ENCODE measurements around the gene ADAM12.

The ADAM12 gene

DNA sequence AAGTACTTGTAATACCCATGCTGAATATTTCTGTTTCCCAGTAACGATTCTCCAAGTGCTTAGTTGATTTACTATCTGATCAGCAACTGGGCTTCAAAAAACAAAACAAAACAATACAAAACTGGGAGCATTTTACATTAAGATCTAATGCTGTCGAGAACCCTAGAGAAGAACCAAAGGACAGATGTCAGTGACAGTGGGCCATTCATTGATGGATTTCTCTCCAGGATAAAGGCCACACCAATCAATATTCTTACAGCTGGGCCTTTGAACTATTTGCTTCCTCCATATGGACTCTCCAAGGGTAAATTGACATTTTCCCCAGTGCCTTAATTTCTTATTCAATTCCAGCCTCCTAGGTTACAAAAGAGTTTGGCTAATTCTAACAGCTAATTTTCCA is 217.5 kb downstream of the ADAM12 start:
- FAIRE-seq = no peak

DNA sequence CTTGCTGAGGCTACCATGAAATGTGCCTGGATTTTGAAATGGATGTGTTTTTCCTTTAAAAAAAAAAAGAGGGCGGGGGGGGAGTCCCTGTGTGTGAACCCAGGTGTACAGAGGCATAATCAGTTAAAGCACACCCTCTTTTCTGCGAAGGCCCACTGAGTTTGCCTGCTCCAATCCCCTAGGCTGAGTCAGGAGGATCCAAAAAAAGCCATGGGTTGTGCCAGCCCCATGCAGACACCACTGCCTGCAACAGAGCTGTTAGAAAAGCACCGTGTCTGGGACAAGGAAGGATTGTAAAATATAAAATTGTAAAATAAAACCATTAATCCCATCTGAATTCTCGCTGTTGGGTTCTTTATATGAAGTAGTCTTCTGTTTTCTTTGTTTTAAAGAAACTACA is 217.9 kb downstream of the ADAM12 start:
- FAIRE-seq = no peak

DNA sequence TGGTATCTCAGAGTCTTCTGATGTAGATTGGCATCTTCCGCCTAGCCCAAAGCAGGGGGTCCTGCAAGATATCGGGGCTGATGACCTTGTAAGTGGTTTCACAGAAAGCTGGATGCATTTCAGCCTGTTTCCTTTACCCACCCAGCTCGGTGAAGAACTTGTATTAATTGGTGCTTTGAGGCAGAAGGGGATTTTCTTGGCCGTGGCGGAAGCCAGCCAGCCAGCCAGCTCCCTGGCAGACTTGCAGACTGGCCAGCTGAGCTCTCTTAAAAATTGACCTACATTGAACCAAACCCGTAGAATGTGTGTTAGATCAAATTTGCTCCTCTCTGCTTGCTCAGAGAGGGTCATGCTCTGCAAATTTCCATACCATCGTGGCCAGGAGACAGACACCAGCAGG is 218.4 kb downstream of the ADAM12 start:
- no peak for FAIRE-seq

DNA sequence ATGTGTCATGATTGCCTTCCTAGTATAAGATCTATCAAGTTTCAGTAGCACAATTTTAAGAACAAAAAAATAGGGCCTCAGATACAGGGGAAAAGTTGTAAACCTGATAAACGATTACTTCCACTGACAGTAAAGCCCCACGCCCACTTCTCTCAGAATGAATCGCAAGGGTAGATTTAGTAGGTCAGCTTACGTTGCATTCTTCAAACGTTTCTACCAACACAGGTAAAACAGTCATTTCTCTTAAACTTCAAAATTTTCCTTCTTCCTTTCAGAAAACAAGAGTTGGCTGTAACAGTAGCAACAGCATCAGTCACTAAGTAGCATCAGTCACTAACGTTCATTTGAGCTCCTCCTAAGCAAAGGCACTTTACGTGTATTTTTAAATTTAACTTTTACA is 221.5 kb downstream of the ADAM12 start:
- FAIRE-seq = no peak

DNA sequence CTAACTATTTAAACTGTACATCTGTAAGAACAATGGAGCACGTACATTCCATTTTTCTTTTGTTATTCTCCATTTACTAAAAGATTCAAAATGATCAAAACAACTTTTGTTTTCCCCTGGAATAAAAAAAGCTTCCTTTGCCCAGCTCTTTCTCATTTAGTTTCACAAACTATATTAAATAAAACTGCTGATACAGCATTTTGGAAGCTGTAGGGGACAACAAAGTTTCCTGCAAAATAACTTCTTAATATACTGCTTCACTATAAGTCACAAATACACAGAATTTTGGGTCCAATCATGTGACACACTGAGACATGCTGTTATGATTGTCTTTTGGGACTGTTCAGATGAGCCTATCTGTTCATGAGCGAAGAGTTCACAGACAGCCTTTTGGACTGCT is 222.4 kb downstream of the ADAM12 start:
- FAIRE-seq = no peak

DNA sequence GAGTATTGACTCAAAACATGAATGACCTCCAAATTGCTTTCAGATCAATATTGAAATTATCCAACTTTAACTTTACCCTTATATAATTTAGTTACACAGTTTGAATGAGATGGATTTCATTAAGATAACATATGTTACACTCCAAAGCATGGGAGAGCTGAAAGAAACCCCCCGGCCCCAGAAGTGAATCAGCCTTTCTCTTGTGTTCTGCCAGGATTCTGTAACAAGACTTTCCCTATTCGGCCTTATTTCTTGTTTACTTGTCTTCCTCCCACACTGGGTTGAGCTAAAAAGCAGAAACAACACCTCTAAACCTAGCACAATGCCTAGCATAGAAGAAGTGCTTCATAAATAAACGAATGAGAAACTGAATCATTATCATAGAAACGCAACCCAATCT is 224.8 kb downstream of the ADAM12 start:
- no peak for FAIRE-seq

DNA sequence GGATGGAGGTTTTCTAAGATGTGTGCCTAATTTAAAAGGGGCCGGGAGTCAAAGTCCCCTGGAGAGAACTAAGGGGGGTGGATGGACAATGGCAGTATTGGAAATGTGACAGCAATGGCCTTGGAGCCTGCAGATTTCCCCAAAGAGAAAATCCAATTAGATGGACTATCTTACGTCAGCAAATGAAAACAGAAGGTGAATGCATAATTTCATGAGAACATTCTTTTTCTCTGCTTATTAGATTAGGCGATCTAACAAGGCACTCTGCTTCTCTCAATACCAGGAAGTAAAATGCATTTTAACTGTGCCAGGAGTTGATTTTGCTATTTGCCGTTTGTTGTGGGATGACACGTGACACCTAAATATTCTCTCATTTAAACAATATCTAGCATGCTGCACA is 226.6 kb downstream of the ADAM12 start:
- no peak for FAIRE-seq

DNA sequence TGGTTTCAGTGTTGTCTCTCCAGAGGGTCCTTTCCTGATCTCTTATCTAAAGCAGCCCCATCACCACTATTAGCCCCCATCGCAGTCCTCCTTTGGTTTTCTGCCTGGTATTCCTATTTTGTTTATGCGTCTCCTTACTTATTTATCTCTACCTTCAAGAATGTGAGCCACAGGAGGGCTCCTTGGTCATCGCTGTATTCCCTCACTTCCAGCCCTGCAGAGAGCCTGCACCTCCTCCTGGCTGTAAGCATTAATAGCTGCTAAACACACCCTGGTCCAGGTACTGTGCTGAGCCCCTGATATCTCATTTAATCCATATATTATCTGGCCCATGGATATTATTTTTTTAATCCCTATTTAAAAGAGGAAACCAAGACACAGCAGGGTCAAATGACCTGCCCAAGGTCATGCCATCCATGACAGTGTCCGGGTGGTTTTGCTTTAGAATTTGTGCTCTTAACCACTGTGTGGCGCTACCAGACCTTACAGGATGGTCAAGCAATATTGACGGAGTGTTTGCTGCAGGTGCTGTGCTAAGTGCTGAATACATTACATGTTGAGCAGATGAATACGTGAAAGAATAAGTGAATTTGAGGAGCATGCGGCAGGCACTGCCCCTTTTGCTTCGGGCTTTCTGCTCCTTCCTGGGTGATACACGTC is 227.2 kb downstream of the ADAM12 start:
- FAIRE-seq = no peak

DNA sequence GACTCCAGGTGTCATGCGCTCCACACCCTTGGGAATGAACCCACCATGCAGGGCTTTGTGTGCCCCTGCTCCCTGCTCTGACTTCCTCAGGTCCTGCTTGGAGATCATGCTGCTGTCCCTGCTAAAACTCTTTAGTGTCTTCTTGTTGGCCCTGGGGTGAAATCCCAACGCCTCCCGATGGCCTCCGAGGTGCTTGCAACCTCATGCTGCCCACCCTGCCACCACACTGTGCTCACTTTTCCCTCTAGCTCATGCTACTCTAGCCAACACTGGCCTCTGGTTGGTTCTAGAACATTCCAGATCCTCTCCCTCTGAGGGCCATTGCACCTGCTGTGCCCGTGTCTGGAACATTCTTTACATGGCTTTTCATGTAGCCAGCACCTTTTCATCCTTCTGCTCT is 227.7 kb downstream of the ADAM12 start:
- FAIRE-seq = no peak

DNA sequence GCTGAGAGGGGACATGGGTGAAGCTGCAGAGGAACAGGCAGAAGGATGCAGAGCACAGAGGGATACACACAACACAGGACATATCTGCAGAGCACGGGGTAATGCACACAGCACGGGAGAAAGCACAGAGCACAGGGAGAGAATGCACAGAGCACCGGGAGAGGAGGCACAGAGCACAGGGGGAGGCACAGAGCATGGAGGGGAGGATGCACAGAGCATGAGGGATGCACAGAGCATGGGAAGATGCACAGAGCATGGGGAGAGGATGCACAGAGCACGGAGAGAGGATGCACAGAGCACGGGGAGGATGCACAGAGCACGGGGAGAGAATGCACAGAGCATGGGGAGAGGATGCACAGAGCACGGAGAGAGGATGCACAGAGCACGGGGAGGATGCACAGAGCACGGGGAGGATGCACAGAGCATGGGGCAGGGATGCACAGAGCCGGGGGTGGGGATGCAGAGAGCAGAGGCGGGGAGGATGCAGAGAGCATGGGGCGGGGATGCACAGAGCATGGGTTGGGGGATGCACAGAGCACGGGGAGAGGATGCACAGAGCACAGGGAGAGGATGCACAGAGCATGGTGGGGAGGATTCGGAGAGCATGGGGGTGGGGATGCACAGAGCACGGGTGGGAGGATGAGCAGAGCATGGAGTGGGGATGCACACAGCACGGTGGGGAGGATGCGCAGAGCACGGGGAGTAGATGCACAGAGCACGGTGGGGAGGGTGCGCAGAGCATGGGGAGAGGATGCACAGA is 230.0 kb downstream of the ADAM12 start:
- FAIRE-seq = no peak

DNA sequence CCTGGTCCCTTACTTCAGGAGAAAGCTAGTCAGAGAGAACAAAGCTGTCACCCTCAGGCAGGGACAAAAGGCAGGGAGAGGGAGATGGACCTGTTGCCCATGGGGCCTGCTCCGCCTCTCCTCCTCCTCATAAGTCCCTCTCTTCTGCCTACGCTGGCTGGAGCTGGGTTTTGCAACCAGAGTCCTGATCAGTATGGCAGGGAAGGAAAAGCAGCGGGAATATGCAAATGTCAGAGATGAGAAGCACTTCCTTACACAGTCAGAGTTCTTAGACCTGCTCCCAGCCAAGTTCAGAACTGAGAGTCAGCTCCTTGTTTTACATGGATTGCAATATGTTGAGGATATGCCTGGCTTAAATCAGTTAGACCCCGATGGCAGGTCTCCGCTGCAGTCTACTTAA is 231.1 kb downstream of the ADAM12 start:
- no peak for FAIRE-seq

DNA sequence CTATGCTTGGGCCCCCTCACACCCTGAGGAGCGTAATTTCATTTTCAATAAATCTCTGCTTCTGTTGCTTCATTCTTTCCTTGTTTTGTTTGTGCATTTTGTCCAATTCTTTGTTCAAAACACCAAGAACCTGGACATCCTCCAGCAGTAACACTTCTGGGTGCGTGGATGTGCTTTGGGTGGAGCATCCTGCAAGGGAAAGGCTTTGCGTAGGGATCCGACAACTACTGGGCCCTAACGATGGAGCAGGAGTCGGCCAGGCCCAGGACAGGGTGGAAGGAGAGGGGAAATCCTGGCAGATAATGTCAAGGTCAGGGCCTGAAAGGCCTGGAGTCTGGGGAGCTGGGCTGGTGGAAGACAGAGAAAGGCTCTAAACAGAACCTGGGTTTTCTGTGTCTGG is 231.8 kb downstream of the ADAM12 start:
- FAIRE-seq = no peak

DNA sequence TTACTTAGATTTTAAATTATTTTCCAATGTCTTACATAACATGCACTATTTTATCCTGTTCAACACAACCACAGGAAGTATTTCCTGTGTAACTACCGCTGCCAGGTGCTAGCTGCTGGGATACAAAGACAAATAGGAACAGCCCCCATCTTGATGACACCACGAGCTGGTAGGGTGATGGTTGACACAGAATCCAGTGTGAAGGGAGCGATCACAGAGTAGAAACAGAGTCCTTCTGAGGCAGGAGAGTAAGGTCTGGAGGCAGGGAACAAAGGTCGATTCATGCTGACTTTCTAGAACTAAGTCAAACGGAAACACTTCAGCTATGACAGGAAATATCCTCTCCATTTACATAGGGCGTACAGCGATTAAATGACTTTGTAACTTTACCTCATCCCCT is 232.3 kb downstream of the ADAM12 start:
- no peak for FAIRE-seq

DNA sequence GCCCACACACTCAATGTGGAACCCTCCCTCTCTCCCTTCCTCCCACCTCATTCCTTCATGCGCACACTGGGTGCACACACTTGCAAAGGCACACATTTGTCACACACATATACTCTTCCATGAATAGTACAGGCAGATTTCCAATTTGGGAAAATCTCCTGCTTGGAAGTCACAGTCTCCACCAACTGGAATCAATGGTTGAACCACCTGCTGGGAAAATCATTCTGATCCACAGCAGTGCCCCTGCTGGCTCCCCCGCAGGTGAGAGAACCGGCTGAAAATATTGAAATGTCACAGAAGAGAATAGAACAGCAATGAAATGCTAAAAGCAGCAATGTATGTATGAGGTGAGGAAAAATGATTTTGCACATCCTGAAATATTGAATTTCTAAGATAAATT is 232.7 kb downstream of the ADAM12 start:
- FAIRE-seq = no peak

DNA sequence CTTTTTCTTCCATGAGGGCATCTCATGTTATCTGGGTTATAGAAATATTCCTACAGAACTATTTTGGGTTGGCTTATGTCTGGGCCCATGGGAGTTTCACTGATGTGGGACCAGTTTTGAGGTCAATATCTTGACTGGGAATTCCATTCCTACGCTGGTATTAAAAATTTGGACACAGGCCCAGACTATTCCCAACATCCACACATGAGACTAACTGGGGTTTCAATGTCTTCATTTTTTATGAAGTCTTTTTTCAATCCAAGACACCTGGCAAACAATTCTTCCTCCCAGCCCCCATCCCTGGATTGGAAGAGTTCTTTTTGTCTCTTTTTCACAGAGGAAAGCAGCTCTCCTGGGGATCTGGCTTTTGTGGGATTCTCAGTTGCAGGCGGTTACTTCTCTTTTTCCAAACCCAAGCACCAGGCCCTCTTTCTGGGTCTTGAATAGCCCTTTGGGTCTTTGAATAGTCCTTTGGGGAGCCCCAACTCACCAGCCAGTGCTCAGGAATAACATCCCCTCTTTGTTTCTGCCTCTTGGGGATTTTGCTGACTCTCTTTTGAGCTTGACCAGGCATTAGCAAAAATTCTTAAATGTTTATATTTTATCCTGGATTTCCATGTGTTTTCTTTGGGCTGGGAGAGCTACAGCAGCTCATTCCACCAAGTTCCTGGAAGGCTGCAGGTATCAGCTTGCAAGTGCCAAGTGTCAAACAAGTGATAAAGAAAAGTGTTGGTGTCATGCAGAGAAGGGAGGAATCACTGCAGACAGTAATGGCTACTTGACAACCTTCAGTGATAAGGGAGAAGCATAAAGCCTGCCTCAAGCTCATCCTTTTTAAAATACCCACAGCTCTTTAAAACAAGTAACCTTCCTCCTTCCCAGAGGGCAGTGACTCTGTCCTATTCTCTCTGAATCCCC is 234.3 kb downstream of the ADAM12 start:
- FAIRE-seq = no peak

DNA sequence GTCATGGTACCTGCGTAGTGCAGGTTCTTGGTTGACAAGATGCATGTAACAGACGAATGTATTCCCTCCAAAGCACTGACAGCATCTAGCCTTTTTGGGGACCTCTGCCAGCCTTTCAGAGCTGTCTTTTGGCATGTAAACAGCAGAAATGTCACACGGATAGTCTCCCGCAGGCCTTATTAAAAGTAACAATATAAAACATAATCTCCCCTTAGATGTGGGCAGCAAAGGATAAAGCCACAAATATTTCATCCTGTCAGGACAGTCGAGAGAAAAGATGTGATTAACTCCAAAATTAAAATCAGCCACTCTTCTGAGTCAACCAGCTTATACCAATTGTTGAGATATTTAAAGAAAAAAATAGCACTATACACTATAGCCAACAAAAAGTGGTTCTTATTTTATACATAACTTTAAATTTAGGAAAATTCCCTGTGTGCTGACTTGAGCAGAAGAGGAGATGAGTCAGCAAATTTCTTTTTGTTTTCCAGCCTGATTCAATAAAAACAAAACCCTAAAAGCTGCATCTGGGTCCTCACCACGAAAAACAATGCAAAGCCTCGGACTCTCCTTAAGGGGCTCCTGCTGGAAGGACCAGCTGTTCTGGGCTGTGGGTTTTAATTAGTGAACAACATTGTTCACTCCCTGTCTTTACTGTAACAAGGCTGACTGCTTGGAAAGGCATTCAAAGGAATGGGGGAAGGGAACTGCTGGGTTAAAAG is 240.2 kb downstream of the ADAM12 start:
- no peak for FAIRE-seq

DNA sequence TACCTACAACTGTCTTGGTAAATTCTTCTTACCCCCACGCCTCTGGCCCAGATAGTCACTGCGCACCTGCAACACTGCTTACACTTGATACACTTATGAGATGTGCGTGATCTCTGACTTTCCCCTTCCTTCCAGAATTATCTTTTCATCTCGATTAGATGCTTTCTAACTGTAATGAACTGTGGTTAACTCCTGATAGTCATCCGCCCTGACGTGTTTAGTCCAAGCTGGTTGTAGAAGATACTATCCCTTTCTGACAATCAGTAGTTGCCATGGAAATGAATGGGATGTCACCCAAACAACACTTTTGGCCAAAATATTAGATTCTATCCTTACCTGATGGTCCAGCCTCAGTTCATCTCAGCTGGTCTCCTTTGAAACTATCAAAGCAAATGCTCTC is 241.5 kb downstream of the ADAM12 start:
- no peak for FAIRE-seq

DNA sequence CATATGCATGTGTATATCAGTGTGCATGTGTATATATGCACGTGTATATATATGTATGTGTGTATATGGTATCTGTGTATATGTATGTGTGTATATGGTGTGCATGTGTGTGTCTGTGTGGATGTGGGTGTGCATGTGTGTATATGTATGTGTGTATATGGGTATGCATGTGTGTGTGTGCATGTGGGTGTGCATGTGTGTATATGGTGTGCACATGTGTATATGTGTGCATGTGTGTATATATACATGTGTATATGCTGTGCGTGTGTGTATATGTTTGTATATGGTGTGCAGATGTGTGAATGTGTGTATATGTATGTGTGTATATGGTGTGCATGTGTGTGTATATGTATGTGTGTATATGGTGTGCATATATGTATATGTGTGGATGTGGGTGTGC is 245.2 kb downstream of the ADAM12 start:
- FAIRE-seq = no peak

DNA sequence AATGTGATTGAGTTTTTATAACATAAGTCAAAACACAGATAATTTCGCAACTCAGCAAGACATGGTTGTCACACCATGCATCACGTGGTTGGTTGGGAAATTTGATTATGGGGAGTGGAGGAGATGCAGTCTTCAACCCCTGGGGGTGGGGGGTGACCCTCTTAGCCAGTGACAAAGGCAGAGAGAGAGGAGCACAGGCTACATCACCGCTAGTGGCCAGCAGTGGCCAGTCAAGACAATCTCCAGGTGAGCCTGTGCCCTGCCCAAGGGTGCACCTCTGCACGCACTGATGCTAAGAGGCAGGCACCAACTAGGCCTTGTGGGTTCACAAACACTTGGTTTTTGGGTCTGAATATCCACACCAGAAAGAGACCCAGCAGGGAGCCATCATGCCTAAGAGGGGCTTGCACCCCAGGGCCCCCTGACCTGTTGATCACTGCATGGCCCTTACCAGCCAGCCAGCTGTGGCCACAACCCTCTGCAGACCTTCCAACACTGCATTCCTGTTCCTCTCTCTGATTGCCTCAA is 247.5 kb downstream of the ADAM12 start:
- FAIRE-seq = no peak

DNA sequence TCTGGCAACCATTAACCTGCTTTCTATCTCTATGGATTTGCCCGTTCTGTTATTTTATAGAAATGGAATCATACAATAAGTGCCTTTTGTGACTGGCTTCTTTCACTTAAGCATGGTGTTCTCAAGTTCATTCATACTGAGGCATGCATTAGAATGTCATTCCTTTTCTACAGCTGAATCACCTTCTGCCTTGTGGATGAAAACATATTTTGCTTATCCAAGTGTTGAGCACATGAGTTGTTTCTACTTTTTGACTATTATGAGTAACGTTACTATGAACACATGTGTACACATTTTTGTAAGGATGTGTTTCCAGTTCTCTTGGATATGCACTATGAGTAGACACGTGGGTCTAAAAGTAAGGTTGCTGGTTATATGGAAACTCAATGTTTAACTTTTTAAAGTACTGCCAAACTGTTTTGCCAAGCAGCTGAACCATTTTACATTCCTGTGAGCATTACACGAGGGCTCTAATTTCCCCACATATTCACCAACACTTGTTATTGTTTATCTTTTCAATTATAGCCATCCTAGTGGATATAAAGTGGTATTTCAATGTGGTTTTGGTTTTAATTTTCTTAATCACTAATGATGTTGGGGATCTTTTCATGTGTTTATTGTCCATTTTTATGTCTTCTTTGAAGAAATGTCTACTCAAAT is 250.6 kb downstream of the ADAM12 start:
- no peak for FAIRE-seq

DNA sequence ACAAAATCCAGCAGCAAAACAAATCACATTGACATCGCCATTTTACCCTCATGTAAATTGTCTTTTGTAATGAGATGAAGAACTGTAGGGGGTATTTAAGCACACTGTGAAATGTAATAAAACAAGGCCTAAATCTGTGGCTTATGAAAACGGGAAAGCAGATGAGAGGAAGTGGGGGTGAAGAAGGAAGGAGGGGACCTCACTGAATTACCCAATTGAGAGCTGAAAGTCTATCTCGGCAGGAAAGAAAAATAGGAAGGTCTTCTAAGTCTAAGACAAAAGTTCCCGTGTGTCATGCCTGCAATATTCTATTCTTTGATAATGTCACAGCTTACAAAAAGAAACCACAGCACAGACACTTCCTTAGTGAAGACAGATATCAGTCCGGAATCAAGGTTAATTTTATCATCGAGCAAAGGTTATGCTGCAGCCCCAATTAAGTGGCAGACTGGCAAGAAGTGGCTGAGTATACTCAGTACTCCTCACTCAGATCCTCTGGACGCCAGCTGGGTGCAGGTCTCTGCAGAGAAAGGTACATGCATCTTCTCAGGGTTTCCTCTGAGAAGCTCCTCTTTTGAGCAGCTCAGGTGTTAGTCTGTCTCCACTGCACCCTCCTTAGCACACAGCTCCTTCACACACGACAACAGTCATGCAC is 252.2 kb downstream of the ADAM12 start:
- no peak for FAIRE-seq

DNA sequence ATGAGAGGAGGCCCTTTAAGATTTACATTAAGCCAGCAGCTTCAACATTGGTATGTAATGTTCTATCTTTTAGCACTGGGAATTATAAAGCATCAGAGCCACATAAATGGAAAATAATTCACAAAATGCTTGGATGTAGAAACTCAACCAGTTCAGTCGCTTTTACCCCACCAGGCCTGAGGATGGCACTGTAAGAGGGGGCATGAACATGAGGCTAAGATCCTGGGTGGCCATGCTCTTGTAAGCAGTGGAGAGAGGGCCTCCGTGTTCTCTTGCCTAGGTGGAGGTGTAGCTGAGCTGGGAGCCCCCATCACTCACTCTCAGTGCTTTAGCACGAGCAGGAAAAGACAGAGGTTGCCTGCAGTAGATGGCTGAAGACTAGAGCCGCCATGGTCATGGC is 253.1 kb downstream of the ADAM12 start:
- FAIRE-seq = no peak
